ENCODE measurements around the gene EPHB6. TPM values are rescaled to one million over a fixed set of nuclear protein-coding genes. Genes with fewer than 3 reads are reported as not detected.
A peak's percentile ranks its signal among the peaks of the same experiment; 100 is the strongest.

Gene EPHB6
- total RNA-seq (100 to 1,000 TPM in 2 of 5 experiments, 10 to 100 TPM in 2, 1 to 10 TPM in 1; 9.8 to 110 (median 78.8) TPM), polyA plus RNA-seq (10 to 100 TPM; 36.9 to 55.6 TPM), total RNA-seq (90.9 reads per million, percentile 83 among the genes with 10 or more reads in this experiment)

- POLR2A ChIA-PET, result interaction anchor here (0.9 to 10.8 kb wide), 9 partner anchors 21 to 552 kb away, joined by 3 to 133 read pairs (median 3); no protein-coding TSS in a partner anchor
- intact Hi-C loops (cut with micrococcal nuclease), result loop anchor here (1.0 to 5.0 kb wide), 12 partner anchors 12 to 532 kb away; partner anchors contain the start of gene CASP2 (in 1 of the 2)
- H3K27me3 ChIP-seq (ENCODE audit: control insufficient read depth in 2 of 2, insufficient read depth in 2 of 2, low read length in 2 of 2), result no peaks in the 10 kb centered on the region
- Mint-ChIP-seq H3K9me3 (no peaks in the 10 kb centered on the region), H3K27ac (peak within 1 kb of the TSS; percentile 74 to 92 (median 89)), H3K4me3 (peak within 1 kb of the TSS; percentile 90 to 99 (median 97)), H3K4me1 (peaks cover 17 to 65% (median 43%) of the 10 kb centered on the region in 7 donors), H3K36me3 (no peaks in the 10 kb centered on the region), H3K27me3 (peaks cover 0 to 27% (median 0%) of the 10 kb centered on the region in 5 donors)
- ATAC-seq (peak; percentile 64), DNase-seq (peak; percentile 43 to 78 (median 50))
- H3K36me3 ChIP-seq (ENCODE audit: control insufficient read depth in 2 of 3, insufficient read depth in 3 of 3, low read length in 3 of 3), result peaks cover 0 to 5% (median 0%) of the 10 kb centered on the region in 3 experiments
- CTCF ChIA-PET, result interaction anchor here (0.6 to 3.2 kb wide), 11 partner anchors 12 to 360 kb away, joined by 3 to 24 read pairs (median 6); no protein-coding TSS in a partner anchor
- peak within 1 kb of the TSS; percentile 85 for H3K4me3 ChIP-seq (ENCODE audit: low read length)
- peak within 1 kb of the TSS; percentile 69 for H3K27ac ChIP-seq (ENCODE audit: low read depth, low read length)
- peaks cover 4 to 12% of the 10 kb centered on the region in 2 donors for H3K4me1 ChIP-seq (ENCODE audit: control insufficient read depth in 2 of 2, insufficient read depth in 2 of 2, low read length in 2 of 2)
- no peaks in the 10 kb centered on the region for H3K9me3 ChIP-seq (ENCODE audit: control insufficient read depth in 2 of 3, low read length in 3 of 3)
These were observed at the start of gene EPHB6 for GRCh38 chr7:142854372-142855113. EPHB6 (plus strand) TSS chr7:142855076; CDS start chr7:142863228, 8,152 bp downstream.

- H3K9me3 Mint-ChIP-seq, result peaks cover 0 to 9% (median 0%) of the 10 kb centered on the region in 11 donors
- peaks cover 20 to 55% (median 40%) of the 10 kb centered on the region in 5 donors for H3K36me3 Mint-ChIP-seq
- intact Hi-C loops (cut with micrococcal nuclease), result loop anchor here (5.0 to 10.0 kb wide), 3 partner anchors 577 to 1251 kb away; partner anchors contain the start of genes AGK (in 1 of the 2), EPHA1 (in 1 of the 2) and ZYX (in 1 of the 2)
- peaks cover 70 to 99% (median 96%) of the 10 kb centered on the region in 7 donors for H3K4me1 Mint-ChIP-seq
- ChIA-PET POLR2A (interaction anchor here (0.7 to 33.1 kb wide), 17 partner anchors 2 to 572 kb away, joined by 3 to 5102 read pairs (median 35); partner anchors contain the start of gene EPHB6), CTCF (interaction anchor here (9.0 kb wide), 1 partner anchor 12 kb away, joined by 314 read pairs; no protein-coding TSS in a partner anchor)
- peaks cover 21 to 26% (median 24%) of the 10 kb centered on the region in 3 experiments for H3K36me3 ChIP-seq (ENCODE audit: control insufficient read depth in 2 of 3, insufficient read depth in 3 of 3, low read length in 3 of 3)
- peak overlapping the region; percentile 19 for H3K4me3 ChIP-seq (ENCODE audit: low read length)
- H3K4me3 Mint-ChIP-seq, result peak overlapping the region; percentile 80 to 100 (median 95)
- H3K4me1 ChIP-seq (ENCODE audit: control insufficient read depth in 2 of 2, insufficient read depth in 2 of 2, low read length in 2 of 2), result peaks cover 95% of the 10 kb centered on the region in 2 donors
- peak overlapping the region; percentile 99 to 100 (median 100) for H3K27ac Mint-ChIP-seq
- peak overlapping the region; percentile 98 for H3K27ac ChIP-seq (ENCODE audit: low read depth, low read length)
- H3K27me3 Mint-ChIP-seq, result peaks cover 0 to 3% (median 0%) of the 10 kb centered on the region in 5 donors
- DNase-seq, result no peak
- H3K9me3 ChIP-seq (ENCODE audit: control insufficient read depth in 2 of 3, low read length in 3 of 3), result no peaks in the 10 kb centered on the region
- H3K27me3 ChIP-seq (ENCODE audit: control insufficient read depth in 2 of 2, insufficient read depth in 2 of 2, low read length in 2 of 2), result no peaks in the 10 kb centered on the region
- ATAC-seq, result no peak
These were observed 49.4 kb upstream of the EPHB6 start for GRCh38 chr7:142805350-142806021.

GRCh38 chr7:142806022-142806356 is 48.9 kb upstream of the EPHB6 start:
- H3K4me3 Mint-ChIP-seq, result peak overlapping the region; percentile 80 to 100 (median 91)
- Histone ChIP-seq H3K36me3 (ENCODE audit: control insufficient read depth in 2 of 3, insufficient read depth in 3 of 3, low read length in 3 of 3) (peaks cover 21 to 26% (median 24%) of the 10 kb centered on the region in 3 experiments), H3K27me3 (ENCODE audit: control insufficient read depth in 2 of 2, insufficient read depth in 2 of 2, low read length in 2 of 2) (no peaks in the 10 kb centered on the region), H3K9me3 (ENCODE audit: control insufficient read depth in 2 of 3, low read length in 3 of 3) (no peaks in the 10 kb centered on the region), H3K4me1 (ENCODE audit: control insufficient read depth in 2 of 2, insufficient read depth in 2 of 2, low read length in 2 of 2) (peaks cover 95% of the 10 kb centered on the region in 2 donors), H3K27ac (ENCODE audit: low read depth, low read length) (peak overlapping the region; percentile 98), H3K4me3 (ENCODE audit: low read length) (peak overlapping the region; percentile 38)
- ATAC-seq (no peak), DNase-seq (no peak)
- ChIA-PET CTCF (interaction anchor here (9.0 kb wide), 1 partner anchor 12 kb away, joined by 314 read pairs; no protein-coding TSS in a partner anchor), POLR2A (interaction anchor here (0.7 to 33.1 kb wide), 19 partner anchors 2 to 573 kb away, joined by 3 to 5102 read pairs (median 35); partner anchors contain the start of gene EPHB6)
- intact Hi-C loops (cut with micrococcal nuclease), result loop anchor here (5.0 to 10.0 kb wide), 3 partner anchors 576 to 1251 kb away; partner anchors contain the start of genes AGK (in 1 of the 2), EPHA1 (in 1 of the 2) and ZYX (in 1 of the 2)
- peaks cover 0 to 9% (median 0%) of the 10 kb centered on the region in 11 donors for H3K9me3 Mint-ChIP-seq
- peaks cover 0 to 3% (median 0%) of the 10 kb centered on the region in 5 donors for H3K27me3 Mint-ChIP-seq
- peak overlapping the region; percentile 99 to 100 (median 100) for H3K27ac Mint-ChIP-seq
- peaks cover 20 to 50% (median 35%) of the 10 kb centered on the region in 5 donors for H3K36me3 Mint-ChIP-seq
- H3K4me1 Mint-ChIP-seq, result peaks cover 70 to 98% (median 96%) of the 10 kb centered on the region in 7 donors

- ChIA-PET POLR2A (interaction anchor here (0.7 to 33.1 kb wide), 30 partner anchors 1 to 761 kb away, joined by 3 to 5102 read pairs (median 16); partner anchors contain the start of gene EPHB6), CTCF (interaction anchor here (1.8 to 9.0 kb wide), 3 partner anchors 13 to 137 kb away, joined by 4 to 314 read pairs (median 157); no protein-coding TSS in a partner anchor)
- no peak for ATAC-seq
- peak overlapping the region; percentile 98 for H3K27ac ChIP-seq (ENCODE audit: low read depth, low read length)
- Mint-ChIP-seq H3K9me3 (peaks cover 0 to 7% (median 0%) of the 10 kb centered on the region in 11 donors), H3K36me3 (peaks cover 14 to 42% (median 25%) of the 10 kb centered on the region in 5 donors), H3K27ac (peak overlapping the region; percentile 99 to 100 (median 100)), H3K4me1 (peaks cover 72 to 100% (median 97%) of the 10 kb centered on the region in 7 donors), H3K27me3 (peaks cover 0 to 3% (median 0%) of the 10 kb centered on the region in 5 donors), H3K4me3 (peak overlapping the region in 9 of 10 donors; percentile 84 to 100 (median 92))
- peak overlapping the region; percentile 38 for H3K4me3 ChIP-seq (ENCODE audit: low read length)
- H3K9me3 ChIP-seq (ENCODE audit: control insufficient read depth in 2 of 3, low read length in 3 of 3), result no peaks in the 10 kb centered on the region
- intact Hi-C loops (cut with micrococcal nuclease), result loop anchor here (5.0 to 10.0 kb wide), 3 partner anchors 575 to 1252 kb away; partner anchors contain the start of genes AGK (in 1 of the 2), EPHA1 (in 1 of the 2) and ZYX (in 1 of the 2)
- H3K4me1 ChIP-seq (ENCODE audit: control insufficient read depth in 2 of 2, insufficient read depth in 2 of 2, low read length in 2 of 2), result peaks cover 90 to 96% of the 10 kb centered on the region in 2 donors
- peaks cover 14 to 20% (median 17%) of the 10 kb centered on the region in 3 experiments for H3K36me3 ChIP-seq (ENCODE audit: control insufficient read depth in 2 of 3, insufficient read depth in 3 of 3, low read length in 3 of 3)
- DNase-seq, result no peak
- no peaks in the 10 kb centered on the region for H3K27me3 ChIP-seq (ENCODE audit: control insufficient read depth in 2 of 2, insufficient read depth in 2 of 2, low read length in 2 of 2)
These were observed 47.9 kb upstream of the EPHB6 start for GRCh38 chr7:142806957-142807356.

GRCh38 chr7:142807855-142808460 is 46.9 kb upstream of the EPHB6 start:
- Histone ChIP-seq H3K27ac (ENCODE audit: low read depth, low read length) (peak overlapping the region; percentile 98), H3K36me3 (ENCODE audit: control insufficient read depth in 2 of 3, insufficient read depth in 3 of 3, low read length in 3 of 3) (peaks cover 4 to 10% (median 8%) of the 10 kb centered on the region in 3 experiments), H3K4me3 (ENCODE audit: low read length) (peak overlapping the region; percentile 38), H3K9me3 (ENCODE audit: control insufficient read depth in 2 of 3, low read length in 3 of 3) (no peaks in the 10 kb centered on the region), H3K4me1 (ENCODE audit: control insufficient read depth in 2 of 2, insufficient read depth in 2 of 2, low read length in 2 of 2) (peaks cover 80 to 96% of the 10 kb centered on the region in 2 donors), H3K27me3 (ENCODE audit: control insufficient read depth in 2 of 2, insufficient read depth in 2 of 2, low read length in 2 of 2) (no peaks in the 10 kb centered on the region)
- H3K9me3 Mint-ChIP-seq, result peaks cover 0 to 7% (median 0%) of the 10 kb centered on the region in 11 donors
- peaks cover 6 to 33% (median 15%) of the 10 kb centered on the region in 5 donors for H3K36me3 Mint-ChIP-seq
- ChIA-PET CTCF (interaction anchor here (0.6 to 9.0 kb wide), 12 partner anchors 11 to 499 kb away, joined by 3 to 314 read pairs (median 4); no protein-coding TSS in a partner anchor), POLR2A (interaction anchor here (0.6 to 33.1 kb wide), 73 partner anchors 0 to 762 kb away, joined by 3 to 5102 read pairs (median 6); partner anchors contain the start of genes CASP2, EPHB6 and GSTK1)
- ATAC-seq (peak; percentile 2), DNase-seq (peak in 6 of 9 donors; percentile 54 to 74 (median 64))
- intact Hi-C loops (cut with micrococcal nuclease), result loop anchor here (1.0 to 10.0 kb wide), 9 partner anchors 10 to 1253 kb away; partner anchors contain the start of genes ZYX (in 2 of the 2), AGK (in 1 of the 2), CASP2 (in 1 of the 2) and EPHA1 (in 1 of the 2)
- H3K27ac Mint-ChIP-seq, result peak overlapping the region; percentile 99 to 100 (median 100)
- H3K4me3 Mint-ChIP-seq, result peak overlapping the region; percentile 83 to 100 (median 91)
- peaks cover 75 to 100% (median 97%) of the 10 kb centered on the region in 7 donors for H3K4me1 Mint-ChIP-seq
- peaks cover 0 to 3% (median 0%) of the 10 kb centered on the region in 5 donors for H3K27me3 Mint-ChIP-seq

All from naive thymus-derived CD4-positive, alpha-beta T cell (primary cell).